K562 (cell line): Measurements from ENCODE around the gene ALKBH3. TPM values are rescaled to one million over a fixed set of nuclear protein-coding genes. Genes with fewer than 3 reads are reported as not detected.

Experiments used
- BRCA1 ChIP-seq, 2 experiments: fragments of 450-650 bp in 1 of 2; sonication (generic) in 1 of 2; formaldehyde crosslinking in 1 of 2; IDR thresholded peaks; 2 replicates each; pipeline versions ENCODE4 v1.5.0 to v1.6.1; 2017 to 2020; ENCODE audit warnings: mild to moderate bottlenecking in 1 of 2, missing genetic modification reagents in 1 of 2
- CBX5 ChIP-seq: IDR thresholded peaks from 2 replicates; pipeline ENCODE4 v1.6.1; 2014; ENCODE audit warnings: low read depth, borderline replicate concordance
- CTBP1 ChIP-seq: fragments of 450-650 bp; IDR thresholded peaks from 2 replicates; pipeline ENCODE4 v1.6.1; 2016; ENCODE audit warnings: borderline replicate concordance
- EGR1 ChIP-seq: fragments of 450-650 bp; conservative IDR thresholded peaks from 2 replicates; pipeline ENCODE4 v1.6.1; 2017; ENCODE audit warnings: mild to moderate bottlenecking
- GABPB2 ChIP-seq: fragments of 250-450 bp; sonication (Bioruptor Pico); conservative IDR thresholded peaks from 2 replicates; pipeline ENCODE4 v1.5.1; 2021; ENCODE audit warnings: mild to moderate bottlenecking
- HEY1 ChIP-seq: fragments of 250-450 bp; sonication (Bioruptor Pico); IDR thresholded peaks from 2 replicates; pipeline ENCODE4 v1.5.0; 2020; ENCODE audit warnings: mild to moderate bottlenecking, moderate library complexity, borderline replicate concordance
- HNRNPLL ChIP-seq: fragments of 200-400 bp; formaldehyde crosslinking; IDR thresholded peaks from 2 replicates; pipeline ENCODE4 v1.6.1; 2017; ENCODE audit warnings: low read length, low read depth, mild to moderate bottlenecking; ENCODE audit not compliant: poor library complexity, severe bottlenecking
- KLF1 ChIP-seq: fragments of 450-650 bp; IDR thresholded peaks from 2 replicates; pipeline ENCODE4 v1.6.1; 2016; ENCODE audit warnings: missing genetic modification characterization, missing compliant biosample characterization
- MAFG ChIP-seq: fragments of 450-650 bp; conservative IDR thresholded peaks from 2 replicates; pipeline ENCODE4 v1.6.1; 2016; ENCODE audit warnings: missing genetic modification characterization, missing compliant biosample characterization
- MYC ChIP-seq, 2 experiments: fragments of 250-450 bp in 1 of 2; sonication (Bioruptor Pico) in 1 of 2; IDR thresholded peaks; 2 replicates each; pipeline versions ENCODE4 v1.5.1 to v1.6.1; 2012 to 2021; ENCODE audit warnings: low read depth in 2 of 2, borderline replicate concordance in 1 of 2, improper control_type of control experiment in 1 of 2, low read length in 1 of 2, mild to moderate bottlenecking in 1 of 2, moderate library complexity in 1 of 2
- NR4A1 ChIP-seq, 2 experiments: fragments of 250-450 bp in 1 of 2; fragments of 450-650 bp in 1 of 2; sonication (Bioruptor Pico) in 1 of 2; IDR thresholded peaks; 2 replicates each; pipeline versions ENCODE4 v1.4.0 to v1.6.1; 2016 to 2020; ENCODE audit warnings: mild to moderate bottlenecking in 2 of 2, missing compliant biosample characterization in 1 of 2, missing genetic modification characterization in 1 of 2, moderate library complexity in 1 of 2
- RBM17 ChIP-seq: fragments of 200-400 bp; formaldehyde crosslinking; IDR thresholded peaks from 2 replicates; pipeline ENCODE4 v1.6.1; 2017; ENCODE audit warnings: low read depth, mild to moderate bottlenecking, low read length, borderline replicate concordance
- TCF7L2 ChIP-seq: fragments of 150-350 bp; IDR thresholded peaks from 2 replicates; pipeline ENCODE4 v1.6.1; 2016; ENCODE audit warnings: low read depth, mild to moderate bottlenecking, low read length, moderate library complexity
- TGIF2 ChIP-seq: sonication (generic); formaldehyde crosslinking; IDR thresholded peaks from 2 replicates; pipeline ENCODE4 v1.8.1; 2022; ENCODE audit warnings: mild to moderate bottlenecking, missing genetic modification reagents, moderate library complexity
- XRCC5 ChIP-seq: fragments of 200-400 bp; formaldehyde crosslinking; IDR thresholded peaks from 2 replicates; pipeline ENCODE4 v1.6.1; 2017; ENCODE audit warnings: low read depth, mild to moderate bottlenecking, low read length
- ZNF41 ChIP-seq: fragments of 250-450 bp; sonication (Bioruptor Pico); conservative IDR thresholded peaks from 2 replicates; pipeline ENCODE4 v1.4.0; 2020; ENCODE audit warnings: mild to moderate bottlenecking
- ZNF77 ChIP-seq: fragments of 250-450 bp; sonication (Bioruptor Pico); IDR thresholded peaks from 2 replicates; pipeline ENCODE4 v1.5.0; 2020
- polyA plus RNA-seq, 8 experiments: library from polyadenylated mRNA; depleted of rRNA in 4 of 8; stranded (reverse) in 5 of 8; unstranded in 3 of 8; fragments of >200 nt; fragmentation: Nextera tagmentation in 2 of 8; fragmentation: Illumina TruSeq in 1 of 8; extraction: Ambion mirVana in 2 of 8; extraction: Trizol in 1 of 8; gene quantifications; 2 replicates each; pipeline versions ENCODE4 v1.2.1 to v1.2.3, GENCODE V29; 2011 to 2014; ENCODE audit warnings: inconsistent platforms in 1 of 8, missing spikeins in 1 of 8
- total RNA-seq, 7 experiments: library from RNA; depleted of rRNA in 6 of 7; stranded (reverse); fragments of >200 nt in 6 of 7; fragmentation: Illumina TruSeq in 2 of 7; extraction: Trizol in 2 of 7; gene quantifications; 2 replicates each; pipeline versions ENCODE4 v1.2.1 to v1.2.3, GENCODE V29; 2011 to 2021; ENCODE audit warnings: low replicate concordance in 1 of 7
- TF ChIP-seq, protein P1 (sequence below), 3 experiments: fragments of 200-800 bp in 1 of 3; sonication (Bioruptor generic) in 1 of 3; sonication (generic) in 1 of 3; formaldehyde crosslinking in 1 of 3; IDR thresholded peaks; 2 replicates each; pipeline versions ENCODE4 v1.6.1 to v1.8.0; 2016 to 2022; ENCODE audit warnings: mild to moderate bottlenecking in 2 of 3, missing compliant biosample characterization in 2 of 3, missing genetic modification characterization in 2 of 3, missing genetic modification reagents in 1 of 3
- TF ChIP-seq, protein P2 (sequence below): fragments of 450-650 bp; IDR thresholded peaks from 2 replicates; pipeline ENCODE4 v1.7.0; 2016; ENCODE audit warnings: borderline replicate concordance
- TF ChIP-seq, protein P3 (sequence below), 2 experiments: fragments of 450-650 bp; IDR thresholded peaks; 2 replicates each; pipeline ENCODE4 v1.6.1; 2016
- TF ChIP-seq, protein P4 (sequence below): fragments of 250-450 bp; sonication (Bioruptor Pico); IDR thresholded peaks from 2 replicates; pipeline ENCODE4 v1.8.0; 2022; ENCODE audit warnings: inconsistent platforms, mild to moderate bottlenecking, moderate library complexity, borderline replicate concordance

The ALKBH3 gene
- total and polyA plus RNA-seq, 9 of the 15 experiments (the other 6 are each of a cell fraction or from before 2014, with no cell fraction given): 16.0 to 49.9 (median 36.5) TPM

DNA sequence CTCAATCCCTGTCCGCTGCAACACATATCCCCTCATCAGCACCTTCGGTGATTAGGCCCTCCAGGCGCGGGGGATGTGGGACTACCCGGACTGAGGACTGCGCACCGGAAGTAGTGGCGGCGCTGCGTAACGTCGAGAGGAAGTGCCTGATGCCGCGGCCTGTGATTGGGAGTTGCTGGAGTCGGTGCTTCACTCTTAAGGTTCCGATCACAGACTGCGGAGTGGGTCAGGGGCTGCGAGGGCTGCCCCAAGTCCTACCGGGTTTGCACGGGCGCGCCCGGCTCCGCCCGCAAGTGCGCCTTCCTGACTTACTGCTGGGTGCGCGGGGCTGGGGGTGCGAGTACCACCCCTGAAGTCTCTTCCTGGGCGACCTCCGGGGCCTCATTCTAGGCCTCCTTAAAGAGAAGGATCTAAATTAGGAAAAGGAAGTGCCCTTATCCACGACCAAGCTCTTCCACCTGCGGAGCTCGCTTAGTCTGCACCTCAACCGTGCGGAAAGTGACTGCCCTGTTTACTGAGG lies at the start of gene ALKBH3 (continued):
- TF ChIP-seq CBX5 (peak; percentile 93), ZNF41 (CRISPR knock-in tag) (no peak), RBM17 (no peak), XRCC5 (peak; percentile 96), CTBP1 (peak; percentile 79; the same call in 1 of the 2 replicates), HNRNPLL (peak; percentile 52), HEY1 (no peak), KLF1 (tag) (no peak), MYC (IDR thresholded peaks at IDR 0.05; ENCODE audit: low read depth, low read length) (0 out of 2 replicates have a peak, but pooled peaks have one; percentile 40), MYC (CRISPR knock-in tag; IDR thresholded peaks at IDR 0.05; ENCODE audit: borderline replicate concordance, low read depth) (no peak), NR4A1 (CRISPR knock-in tag; IDR thresholded peaks at IDR 0.05) (peak; percentile 69; the same call in 1 of the 2 replicates), NR4A1 (tag; IDR thresholded peaks at IDR 0.05) (0 out of 2 replicates have a peak, but pooled peaks have one; percentile 30), BRCA1 (IDR thresholded peaks at IDR 0.05) (no peak), BRCA1 (CRISPR knock-in tag; IDR thresholded peaks at IDR 0.05) (no peak), TGIF2 (CRISPR knock-in tag) (no peak), GABPB2 (CRISPR knock-in tag) (peak; percentile 85), TCF7L2 (no peak), EGR1 (peak; percentile 59), ZNF77 (CRISPR knock-in tag) (no peak), MAFG (tag) (peak; percentile 55)
- TF ChIP-seq, protein P1, sequence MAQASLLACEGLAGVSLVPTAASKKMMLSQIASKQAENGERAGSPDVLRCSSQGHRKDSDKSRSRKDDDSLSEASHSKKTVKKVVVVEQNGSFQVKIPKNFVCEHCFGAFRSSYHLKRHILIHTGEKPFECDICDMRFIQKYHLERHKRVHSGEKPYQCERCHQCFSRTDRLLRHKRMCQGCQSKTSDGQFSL (CRISPR knock-in tag; IDR thresholded peaks at IDR 0.05): no peak
- TF ChIP-seq, protein P1 (tag; IDR thresholded peaks at IDR 0.05): no peak
- TF ChIP-seq, protein P2, sequence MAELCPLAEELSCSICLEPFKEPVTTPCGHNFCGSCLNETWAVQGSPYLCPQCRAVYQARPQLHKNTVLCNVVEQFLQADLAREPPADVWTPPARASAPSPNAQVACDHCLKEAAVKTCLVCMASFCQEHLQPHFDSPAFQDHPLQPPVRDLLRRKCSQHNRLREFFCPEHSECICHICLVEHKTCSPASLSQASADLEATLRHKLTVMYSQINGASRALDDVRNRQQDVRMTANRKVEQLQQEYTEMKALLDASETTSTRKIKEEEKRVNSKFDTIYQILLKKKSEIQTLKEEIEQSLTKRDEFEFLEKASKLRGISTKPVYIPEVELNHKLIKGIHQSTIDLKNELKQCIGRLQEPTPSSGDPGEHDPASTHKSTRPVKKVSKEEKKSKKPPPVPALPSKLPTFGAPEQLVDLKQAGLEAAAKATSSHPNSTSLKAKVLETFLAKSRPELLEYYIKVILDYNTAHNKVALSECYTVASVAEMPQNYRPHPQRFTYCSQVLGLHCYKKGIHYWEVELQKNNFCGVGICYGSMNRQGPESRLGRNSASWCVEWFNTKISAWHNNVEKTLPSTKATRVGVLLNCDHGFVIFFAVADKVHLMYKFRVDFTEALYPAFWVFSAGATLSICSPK: no peak
- TF ChIP-seq, protein P3, sequence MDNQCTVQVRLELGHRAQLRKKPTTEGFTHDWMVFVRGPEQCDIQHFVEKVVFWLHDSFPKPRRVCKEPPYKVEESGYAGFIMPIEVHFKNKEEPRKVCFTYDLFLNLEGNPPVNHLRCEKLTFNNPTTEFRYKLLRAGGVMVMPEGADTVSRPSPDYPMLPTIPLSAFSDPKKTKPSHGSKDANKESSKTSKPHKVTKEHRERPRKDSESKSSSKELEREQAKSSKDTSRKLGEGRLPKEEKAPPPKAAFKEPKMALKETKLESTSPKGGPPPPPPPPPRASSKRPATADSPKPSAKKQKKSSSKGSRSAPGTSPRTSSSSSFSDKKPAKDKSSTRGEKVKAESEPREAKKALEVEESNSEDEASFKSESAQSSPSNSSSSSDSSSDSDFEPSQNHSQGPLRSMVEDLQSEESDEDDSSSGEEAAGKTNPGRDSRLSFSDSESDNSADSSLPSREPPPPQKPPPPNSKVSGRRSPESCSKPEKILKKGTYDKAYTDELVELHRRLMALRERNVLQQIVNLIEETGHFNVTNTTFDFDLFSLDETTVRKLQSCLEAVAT (IDR thresholded peaks at IDR 0.05): no peak
- TF ChIP-seq, protein P4, sequence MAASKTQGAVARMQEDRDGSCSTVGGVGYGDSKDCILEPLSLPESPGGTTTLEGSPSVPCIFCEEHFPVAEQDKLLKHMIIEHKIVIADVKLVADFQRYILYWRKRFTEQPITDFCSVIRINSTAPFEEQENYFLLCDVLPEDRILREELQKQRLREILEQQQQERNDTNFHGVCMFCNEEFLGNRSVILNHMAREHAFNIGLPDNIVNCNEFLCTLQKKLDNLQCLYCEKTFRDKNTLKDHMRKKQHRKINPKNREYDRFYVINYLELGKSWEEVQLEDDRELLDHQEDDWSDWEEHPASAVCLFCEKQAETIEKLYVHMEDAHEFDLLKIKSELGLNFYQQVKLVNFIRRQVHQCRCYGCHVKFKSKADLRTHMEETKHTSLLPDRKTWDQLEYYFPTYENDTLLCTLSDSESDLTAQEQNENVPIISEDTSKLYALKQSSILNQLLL: no peak
